HuH-7 (cell line): ENCODE measurements around the gene PER2.
A peak's percentile ranks its signal among the peaks of the same experiment; 100 is the strongest.

ENCODE experiments used
- DNase-seq: peaks from one replicate; pipeline ENCODE4 v3.0.0; 2011; ENCODE audit warnings: low spot score

PER2 gene

GRCh38 chr2:238264072-238264460 is 24.3 kb downstream of the PER2 start:
- no peak for DNase-seq

GRCh38 chr2:238263204-238264071 is 25.0 kb downstream of the PER2 start:
- peak; percentile 93 for DNase-seq

- DNase-seq, result no peak
Measured at GRCh38 chr2:238262496-238263122, 25.8 kb downstream of the PER2 start.

GRCh38 chr2:238261718-238262375 is 26.6 kb downstream of the PER2 start:
- DNase-seq, result no peak

GRCh38 chr2:238260883-238261282 is 27.5 kb downstream of the PER2 start:
- DNase-seq, result no peak

- no peak for DNase-seq
Measured at GRCh38 chr2:238259061-238260020, 29.1 kb downstream of the PER2 start.

- DNase-seq, result no peak
Measured at GRCh38 chr2:238257786-238258700, 30.4 kb downstream of the PER2 start.

- DNase-seq, result peak; percentile 89
Measured at GRCh38 chr2:238256594-238257104, 31.8 kb downstream of the PER2 start.

GRCh38 chr2:238256111-238256510 is 32.3 kb downstream of the PER2 start:
- no peak for DNase-seq

GRCh38 chr2:238255636-238256035 is 32.8 kb downstream of the PER2 start:
- DNase-seq, result no peak

GRCh38 chr2:238255151-238255551 is 33.3 kb downstream of the PER2 start:
- no peak for DNase-seq

GRCh38 chr2:238254095-238254723 is 34.2 kb downstream of the PER2 start:
- DNase-seq, result no peak

- DNase-seq, result no peak
Measured at GRCh38 chr2:238252766-238253630, 35.4 kb downstream of the PER2 start.

- DNase-seq, result no peak
Measured at GRCh38 chr2:238251986-238252385, 36.4 kb downstream of the PER2 start.

- DNase-seq, result no peak
Measured at GRCh38 chr2:238251331-238251730, 37.1 kb downstream of the PER2 start.

GRCh38 chr2:238250896-238251295 is 37.5 kb downstream of the PER2 start:
- no peak for DNase-seq

- DNase-seq, result no peak
Measured at GRCh38 chr2:238247841-238248453, 40.5 kb downstream of the PER2 start.

- DNase-seq, result no peak
Measured at GRCh38 chr2:238247002-238247822, 41.2 kb downstream of the PER2 start.
